Measurements from ENCODE around the gene TBC1D9.

GRCh38 chr4:140711910-140712309, 44.3 kb downstream of the TBC1D9 start:
- TF ChIP-seq POLR2A (IDR thresholded peaks at IDR 0.05): no peak
- TF ChIP-seq CTCF (IDR thresholded peaks at IDR 0.05): no peak
